Measurements from ENCODE around the gene ATL1. TPM values are rescaled to one million over a fixed set of nuclear protein-coding genes. Genes with fewer than 3 reads are reported as not detected.

ATL1 gene
- total RNA-seq, 2 experiments from 2014 or later, result 0.82 to 1.6 TPM

GRCh38 chr14:50612806-50613205 is 52.9 kb downstream of the ATL1 start:
- CTCF ChIA-PET (ENCODE audit: unreplicated experiment), result no interaction called here
- intact Hi-C loops (cut with micrococcal nuclease; ENCODE audit: unreplicated experiment), result no loop called here

GRCh38 chr14:50615056-50615455 is 55.1 kb downstream of the ATL1 start:
- Histone ChIP-seq H3K36me3 (ENCODE audit: insufficient read depth, low read length) (no peaks in the 10 kb centered on the region), H3K9me3 (ENCODE audit: low read length) (no peaks in the 10 kb centered on the region), H2AFZ (ENCODE audit: low read length) (no peak overlapping the region), H3K4me2 (ENCODE audit: low read length) (no peak overlapping the region), H3K4me3 (ENCODE audit: low read depth, low read length, poor library complexity, severe bottlenecking) (no peak overlapping the region), H3K9me2 (ENCODE audit: insufficient read depth, low read length) (no peaks in the 10 kb centered on the region), H3K79me2 (ENCODE audit: insufficient read depth, low read depth, low read length) (no peaks in the 10 kb centered on the region), H3K4me1 (ENCODE audit: insufficient read depth, low read length, poor library complexity, severe bottlenecking) (no peaks in the 10 kb centered on the region), H3K27ac (ENCODE audit: low read depth, low read length, poor library complexity, severe bottlenecking) (no peak overlapping the region), H4K20me1 (ENCODE audit: insufficient read depth, low read length) (no peaks in the 10 kb centered on the region)
- ChIA-PET POLR2A (interaction anchor here (1.0 kb wide), 1 partner anchor 20 kb away, joined by 3 read pairs; no protein-coding TSS in a partner anchor), CTCF (ENCODE audit: unreplicated experiment) (no interaction called here)
- intact Hi-C loops (cut with micrococcal nuclease; ENCODE audit: unreplicated experiment), result loop anchor here (5.0 kb wide), 1 partner anchor 162 kb away; no protein-coding TSS in a partner anchor
- no peak for TF ChIP-seq CTCF (conservative IDR thresholded peaks at IDR 0.05; ENCODE audit: low read length)
- no peak for TF ChIP-seq EZH2phosphoT487 (IDR thresholded peaks at IDR 0.05; ENCODE audit: borderline replicate concordance, low read depth, low read length)
- BruUV-seq (replicated peaks), result no TSS peak
- DNase-seq (ENCODE audit: low spot score), result no peak

More at GRCh38 chr14:50612806-50613205, 52.9 kb downstream of the ATL1 start:
- Histone ChIP-seq H3K4me2 (ENCODE audit: low read length) (no peak overlapping the region), H4K20me1 (ENCODE audit: insufficient read depth, low read length) (no peaks in the 10 kb centered on the region), H3K4me1 (ENCODE audit: insufficient read depth, low read length, poor library complexity, severe bottlenecking) (no peaks in the 10 kb centered on the region), H3K79me2 (ENCODE audit: insufficient read depth, low read depth, low read length) (no peaks in the 10 kb centered on the region), H3K9me3 (ENCODE audit: low read length) (no peaks in the 10 kb centered on the region), H2AFZ (ENCODE audit: low read length) (no peak overlapping the region), H3K4me3 (ENCODE audit: low read depth, low read length, poor library complexity, severe bottlenecking) (no peak overlapping the region), H3K27ac (ENCODE audit: low read depth, low read length, poor library complexity, severe bottlenecking) (no peak overlapping the region), H3K36me3 (ENCODE audit: insufficient read depth, low read length) (no peaks in the 10 kb centered on the region), H3K9me2 (ENCODE audit: insufficient read depth, low read length) (no peaks in the 10 kb centered on the region)
- no peak for DNase-seq (ENCODE audit: low spot score)
- no TSS peak for BruUV-seq (replicated peaks)
- POLR2A ChIA-PET, result no interaction called here
- no peak for TF ChIP-seq EZH2phosphoT487 (IDR thresholded peaks at IDR 0.05; ENCODE audit: borderline replicate concordance, low read depth, low read length)
- no peak for TF ChIP-seq CTCF (conservative IDR thresholded peaks at IDR 0.05; ENCODE audit: low read length)

GRCh38 chr14:50615552-50615951 is 55.6 kb downstream of the ATL1 start:
- Histone ChIP-seq H3K27ac (ENCODE audit: low read depth, low read length, poor library complexity, severe bottlenecking) (no peak overlapping the region), H4K20me1 (ENCODE audit: insufficient read depth, low read length) (no peaks in the 10 kb centered on the region; the same call in 1 of the 2 replicates), H3K4me3 (ENCODE audit: low read depth, low read length, poor library complexity, severe bottlenecking) (no peak overlapping the region), H3K36me3 (ENCODE audit: insufficient read depth, low read length) (no peaks in the 10 kb centered on the region), H3K4me2 (ENCODE audit: low read length) (no peak overlapping the region), H2AFZ (ENCODE audit: low read length) (no peak overlapping the region), H3K79me2 (ENCODE audit: insufficient read depth, low read depth, low read length) (no peaks in the 10 kb centered on the region), H3K9me2 (ENCODE audit: insufficient read depth, low read length) (no peaks in the 10 kb centered on the region), H3K9me3 (ENCODE audit: low read length) (no peaks in the 10 kb centered on the region), H3K4me1 (ENCODE audit: insufficient read depth, low read length, poor library complexity, severe bottlenecking) (no peaks in the 10 kb centered on the region)
- CTCF ChIA-PET (ENCODE audit: unreplicated experiment), result no interaction called here
- intact Hi-C loops (cut with micrococcal nuclease; ENCODE audit: unreplicated experiment), result loop anchor here (5.0 kb wide), 1 partner anchor 162 kb away; no protein-coding TSS in a partner anchor
- no TSS peak for BruUV-seq (replicated peaks)
- DNase-seq (ENCODE audit: low spot score), result no peak
- TF ChIP-seq CTCF (conservative IDR thresholded peaks at IDR 0.05; ENCODE audit: low read length) (no peak), EZH2phosphoT487 (IDR thresholded peaks at IDR 0.05; ENCODE audit: borderline replicate concordance, low read depth, low read length) (no peak)
- POLR2A ChIA-PET, result interaction anchor here (1.0 kb wide), 1 partner anchor 19 kb away, joined by 3 read pairs; no protein-coding TSS in a partner anchor

Data from OCI-LY7 (cell line).